K562 (cell line): ENCODE results near the gene LRP1. TPM values are rescaled to one million over a fixed set of nuclear protein-coding genes. Genes with fewer than 3 reads are reported as not detected.

Source experiments
- ATAC-seq: fragments of 200-7000 bp; cut with Tn5 transposase; 3 replicates; pipeline ENCODE4 v1.9.1; 2020; ENCODE audit warnings: moderate library complexity
- BruUV-seq: library from RNA; stranded (reverse); fragments of 400-500 nt; replicated peaks from 2 replicates; lab custom pipeline; 2021; lab: Mats Ljungman, UMichigan
- CTCF ChIA-PET: fragments of 300-600 bp; formaldehyde crosslinking; extraction: SDS; loops from one replicate; lab custom pipeline; 2021; ENCODE audit warnings: low intra/inter-chr PET ratio; lab: Yijun Ruan, JAX
- POLR2A ChIA-PET: fragments of 300-600, 350-650 bp; sonication (Branson Sonifier 250); formaldehyde crosslinking; extraction: SDS; loops from one replicate; lab custom pipeline; 2021; ENCODE audit warnings: antibody characterized with exemption, inconsistent platforms; lab: Yijun Ruan, JAX
- DNase-seq, 4 experiments: peaks; one replicate each; pipeline versions ENCODE4 v3.0.0 to v3.0.0-alpha.2; 2011 to 2018; ENCODE audit warnings: low spot score in 3 of 4, mixed read lengths in 3 of 4; ENCODE audit errors: extremely low read depth in 1 of 4
- FAIRE-seq: peaks from 2 replicates; lab custom pipeline; 2011; peaks lifted over from hg19 to GRCh38; lab: Jason Lieb, UNC
- H2AFZ ChIP-seq: 2 replicates; pipeline ENCODE4 v1.6.0; 2011; ENCODE audit warnings: low read depth, low read length, control low read depth, inconsistent platforms
- H3K27ac ChIP-seq: fragments of 200-600 bp; 3 replicates; pipeline ENCODE4 v1.8.0; 2011; ENCODE audit warnings: low read depth, mild to moderate bottlenecking, control low read depth, inconsistent platforms, low read length, moderate library complexity, mixed read lengths; ENCODE audit errors: extremely low read depth
- H3K27me3 ChIP-seq, 2 experiments: fragments of 300-600 bp in 1 of 2; 2 replicates in 1 of 2; 3 replicates in 1 of 2; pipeline versions ENCODE4 v1.6.0 to v1.8.0; 2011; ENCODE audit warnings: inconsistent platforms in 2 of 2, low read length in 2 of 2, mild to moderate bottlenecking in 1 of 2, mixed read lengths in 1 of 2, moderate library complexity in 1 of 2; ENCODE audit not compliant: control insufficient read depth in 2 of 2, insufficient read depth in 2 of 2
- H3K36me3 ChIP-seq: fragments of 300-600 bp; 3 replicates; pipeline ENCODE4 v1.8.0; 2011; ENCODE audit warnings: mild to moderate bottlenecking, low read length, inconsistent platforms; ENCODE audit not compliant: control insufficient read depth, insufficient read depth
- H3K4me1 ChIP-seq, 2 experiments: fragments of 200-600 bp in 1 of 2; replicated peaks in 1 of 2; 2 replicates in 1 of 2; 3 replicates in 1 of 2; pipeline versions ENCODE4 v1.5.1 to v1.8.0; 2011; ENCODE audit warnings: inconsistent platforms in 2 of 2, low read length in 2 of 2, mild to moderate bottlenecking in 1 of 2, mixed read lengths in 1 of 2, moderate library complexity in 1 of 2; ENCODE audit not compliant: control insufficient read depth in 2 of 2, insufficient read depth in 2 of 2
- H3K4me2 ChIP-seq: 2 replicates; pipeline ENCODE4 v1.6.1; 2011; ENCODE audit warnings: low read length, control low read depth, inconsistent platforms, mixed read lengths; ENCODE audit not compliant: insufficient read depth
- H3K4me3 ChIP-seq: fragments of 200-600 bp; sonication (generic), shearing (Covaris generic); 2 replicates; pipeline ENCODE4 v1.5.1; 2016; ENCODE audit warnings: control low read depth, inconsistent platforms
- H3K79me2 ChIP-seq: fragments of 200-600 bp; 3 replicates; pipeline ENCODE4 v1.8.0; 2011; ENCODE audit warnings: low read length, inconsistent platforms; ENCODE audit not compliant: control insufficient read depth, insufficient read depth
- H3K9ac ChIP-seq, 2 experiments: 2 replicates each; pipeline versions ENCODE4 v1.6.0 to v1.6.1; 2011; ENCODE audit warnings: low read depth in 2 of 2, low read length in 2 of 2, control low read depth in 1 of 2, inconsistent platforms in 1 of 2, mild to moderate bottlenecking in 1 of 2, mixed read lengths in 1 of 2; ENCODE audit not compliant: insufficient read depth in 1 of 2
- H3K9me1 ChIP-seq: one replicate; pipeline ENCODE4 v1.6.0; 2011; ENCODE audit warnings: inconsistent platforms, mild to moderate bottlenecking, low read length, moderate library complexity; ENCODE audit not compliant: control insufficient read depth, insufficient read depth
- H3K9me3 ChIP-seq: replicated peaks from 2 replicates; pipeline ENCODE4 v1.5.1; 2011; ENCODE audit warnings: low read depth, low read length, inconsistent platforms; ENCODE audit not compliant: control insufficient read depth, insufficient read depth
- H4K20me1 ChIP-seq: replicated peaks from 2 replicates; pipeline ENCODE4 v1.6.1; 2011; ENCODE audit warnings: low read length, inconsistent platforms, mixed read lengths; ENCODE audit not compliant: control insufficient read depth, insufficient read depth
- E2F3 ChIP-seq: fragments of 250-450 bp; sonication (Bioruptor Pico); IDR thresholded peaks from 2 replicates; pipeline ENCODE4 v1.4.0; 2020; ENCODE audit warnings: mild to moderate bottlenecking
- E2F8 ChIP-seq: fragments of 450-650 bp; IDR thresholded peaks from 2 replicates; pipeline ENCODE4 v1.7.1; 2018; ENCODE audit warnings: mild to moderate bottlenecking, low read depth; ENCODE audit not compliant: partially characterized antibody
- FUS ChIP-seq: fragments of 200-400 bp; formaldehyde crosslinking; optimal IDR thresholded peaks from 2 replicates; pipeline ENCODE3; 2017; ENCODE audit warnings: low read depth, low read length
- HDAC1 ChIP-seq, 2 experiments: fragments of 450-650 bp; IDR thresholded peaks; 2 replicates each; pipeline ENCODE4 v1.6.1; 2016 to 2017; ENCODE audit warnings: inconsistent platforms in 1 of 2, mild to moderate bottlenecking in 1 of 2, moderate library complexity in 1 of 2
- NFIX ChIP-seq: fragments of 250-450 bp; sonication (Bioruptor Pico); IDR thresholded peaks from 2 replicates; pipeline ENCODE4 v1.4.0; 2020; ENCODE audit warnings: low read depth, mild to moderate bottlenecking, moderate library complexity
- SAP30 ChIP-seq: fragments of 200-600 bp; sonication (generic); IDR thresholded peaks from 2 replicates; pipeline ENCODE4 v1.6.1; 2012; ENCODE audit warnings: borderline replicate concordance, low read depth, mild to moderate bottlenecking, moderate library complexity, low read length, control low read depth, inconsistent platforms; ENCODE audit not compliant: insufficient read depth, poor library complexity, severe bottlenecking
- U2AF1 ChIP-seq: fragments of 200-400 bp; formaldehyde crosslinking; optimal IDR thresholded peaks from 2 replicates; pipeline ENCODE3; 2017; ENCODE audit warnings: mild to moderate bottlenecking, low read depth, low read length, moderate library complexity
- ZNF507 ChIP-seq: conservative IDR thresholded peaks from 2 replicates; pipeline ENCODE4 v1.6.1; 2017; ENCODE audit warnings: missing genetic modification characterization, missing compliant biosample characterization
- ZNF695 ChIP-seq: fragments of 450-650 bp; formaldehyde crosslinking; IDR thresholded peaks from 2 replicates; pipeline ENCODE4 v1.4.0; 2020; ENCODE audit warnings: mild to moderate bottlenecking, moderate library complexity
- WGBS: fragments of 100-300 bp; shearing (Covaris generic); methylation state at CpG from one replicate; pipeline ENCODE4 v1.1.6; 2016; ENCODE audit warnings: low coverage, mixed read lengths; ENCODE audit not compliant: insufficient coverage; ENCODE audit errors: missing lambda C conversion rate; 5-methylcytosine and 5-hydroxymethylcytosine counted together
- in situ Hi-C: fragments of 300-500 bp; cut with MboI; formaldehyde crosslinking; loops from 4 replicates; pipeline ENCODE4 v1.15.0; 2018; ENCODE audit warnings: inconsistent platforms, mixed read lengths
- intact Hi-C: fragments of 100-400 bp; cut with micrococcal nuclease; formaldehyde crosslinking; loops from 2 replicates; pipeline ENCODE4 v1.14.2; 2022
- polyA plus RNA-seq, 8 experiments: library from polyadenylated mRNA; depleted of rRNA in 4 of 8; stranded (reverse) in 5 of 8; unstranded in 3 of 8; fragments of >200 nt; fragmentation: Nextera tagmentation in 2 of 8; fragmentation: Illumina TruSeq in 1 of 8; extraction: Ambion mirVana in 2 of 8; extraction: Trizol in 1 of 8; gene quantifications; 2 replicates each; pipeline versions ENCODE4 v1.2.1 to v1.2.3, GENCODE V29; 2011 to 2014; ENCODE audit warnings: inconsistent platforms in 1 of 8, missing spikeins in 1 of 8
- total RNA-seq, 7 experiments: library from RNA; depleted of rRNA in 6 of 7; stranded (reverse); fragments of >200 nt in 6 of 7; fragmentation: Illumina TruSeq in 2 of 7; extraction: Trizol in 2 of 7; gene quantifications; 2 replicates each; pipeline versions ENCODE4 v1.2.1 to v1.2.3, GENCODE V29; 2011 to 2021; ENCODE audit warnings: low replicate concordance in 1 of 7

Gene LRP1
- total and polyA plus RNA-seq, 9 of the 15 experiments (the other 6 are each of a cell fraction or from before 2014, with no cell fraction given), result 0.04 to 0.64 (median 0.19) TPM; not detected in 2

- CTCF ChIA-PET, result no interaction called here
- in situ Hi-C loops, result no loop called here
- POLR2A ChIA-PET, result interaction anchor here (1.5 to 1.9 kb wide), 2 partner anchors 23 to 26 kb away, joined by 4 to 7 read pairs; partner anchors contain the start of gene NEMP1
Measured at GRCh38 chr12:57103856-57104255, 24.4 kb upstream of the LRP1 start.

GRCh38 chr12:57104292-57104910 is 23.9 kb upstream of the LRP1 start:
- Histone ChIP-seq H3K9me3 (no peaks in the 10 kb centered on the region), H3K9me1 (no peaks in the 10 kb centered on the region), H3K4me2 (no peak overlapping the region), H3K9ac (peak overlapping the region in 1 of 2 experiments; percentile 78; a peak in 1 of 4 replicates), H3K27me3 (no peaks in the 10 kb centered on the region), H2AFZ (no peak overlapping the region), H4K20me1 (no peaks in the 10 kb centered on the region), H3K4me1 (peaks cover 22 to 61% of the 10 kb centered on the region in 2 experiments), H3K36me3 (peaks cover 40% of the 10 kb centered on the region), H3K27ac (no peak overlapping the region; the same call in 2 of the 3 replicates), H3K4me3 (no peak overlapping the region), H3K79me2 (no peaks in the 10 kb centered on the region)
- intact Hi-C loops, result no loop called here
- 95% methylated on average over 11 of the region's 12 CpGs for WGBS
- ATAC-seq, result no peak
- TF ChIP-seq E2F8 (no peak), SAP30 (no peak)
- ChIA-PET CTCF (no interaction called here), POLR2A (interaction anchor here (1.9 to 2.2 kb wide), 2 partner anchors 8 to 26 kb away, joined by 7 read pairs; partner anchors contain the start of gene NEMP1)
- no TSS peak for BruUV-seq
- DNase-seq, result peak in 1 of 4 experiments; percentile 4
- in situ Hi-C loops, result no loop called here
- no peak for FAIRE-seq

More at GRCh38 chr12:57103856-57104255, 24.4 kb upstream of the LRP1 start:
- TF ChIP-seq FUS, result no peak
- TF ChIP-seq HDAC1 (IDR thresholded peaks at IDR 0.05), result no peak
- TF ChIP-seq ZNF507 (tag), result no peak
- no peak for TF ChIP-seq U2AF1
- TF ChIP-seq NFIX (CRISPR knock-in tag), result no peak
- no peak for TF ChIP-seq E2F3
- TF ChIP-seq ZNF695 (CRISPR knock-in tag), result no peak
- WGBS, result 73% methylated on average over 7 of the region's 7 CpGs
- no peaks in the 10 kb centered on the region for H4K20me1 ChIP-seq
- peak overlapping the region in 1 of 2 experiments; percentile 78; a peak in 2 of 4 replicates for H3K9ac ChIP-seq
- intact Hi-C loops, result no loop called here
- H3K9me3 ChIP-seq, result no peaks in the 10 kb centered on the region
- no TSS peak for BruUV-seq
- H3K27ac ChIP-seq, result no peak overlapping the region; the same call in 1 of the 3 replicates
- peaks cover 24 to 62% of the 10 kb centered on the region in 2 experiments for H3K4me1 ChIP-seq
- peaks cover 43% of the 10 kb centered on the region for H3K36me3 ChIP-seq
- no peak for FAIRE-seq
- no peaks in the 10 kb centered on the region for H3K27me3 ChIP-seq
- no peak for ATAC-seq
- no peak overlapping the region for H3K4me2 ChIP-seq
- no peaks in the 10 kb centered on the region for H3K79me2 ChIP-seq
- DNase-seq, result no peak
- H3K4me3 ChIP-seq, result no peak overlapping the region
- H2AFZ ChIP-seq, result no peak overlapping the region
- no peaks in the 10 kb centered on the region for H3K9me1 ChIP-seq
